H9 (cell line): ENCODE data around the gene NPY1R. TPM values are rescaled to one million over a fixed set of nuclear protein-coding genes. Genes with fewer than 3 reads are reported as not detected.

Source experiments
- DNase-seq: peaks from one replicate; pipeline ENCODE4 v3.0.0-alpha.2; 2017
- H2AFZ ChIP-seq: one replicate; pipeline ENCODE4 v1.6.1; 2013; ENCODE audit warnings: mild to moderate bottlenecking, low read length, control low read depth, moderate library complexity
- H2AK5ac ChIP-seq: 2 replicates; pipeline ENCODE4 v1.6.1; 2013; ENCODE audit warnings: low read length, control low read depth, mixed read lengths; ENCODE audit not compliant: insufficient read length
- H2BK120ac ChIP-seq: one replicate; pipeline ENCODE4 v1.6.1; 2013; ENCODE audit warnings: low read depth, mild to moderate bottlenecking, low read length, control low read depth, inconsistent platforms; ENCODE audit not compliant: poor library complexity, severe bottlenecking
- H2BK12ac ChIP-seq: 2 replicates; pipeline ENCODE4 v1.6.1; 2013; ENCODE audit warnings: low read length, control low read depth, mixed read lengths, low read depth; ENCODE audit not compliant: insufficient read length
- H2BK15ac ChIP-seq: 2 replicates; pipeline ENCODE4 v1.6.1; 2013; ENCODE audit warnings: low read depth, low read length, control low read depth
- H2BK20ac ChIP-seq: one replicate; pipeline ENCODE4 v1.6.1; 2013; ENCODE audit warnings: low read depth, mild to moderate bottlenecking, low read length, control low read depth, inconsistent platforms; ENCODE audit not compliant: poor library complexity, severe bottlenecking
- H2BK5ac ChIP-seq: 2 replicates; pipeline ENCODE4 v1.6.1; 2013; ENCODE audit warnings: low read length, control low read depth, mixed read lengths; ENCODE audit not compliant: insufficient read length
- H3K14ac ChIP-seq: 2 replicates; pipeline ENCODE4 v1.6.1; 2013; ENCODE audit warnings: low read length, control low read depth; ENCODE audit not compliant: insufficient read depth
- H3K18ac ChIP-seq: 2 replicates; pipeline ENCODE4 v1.6.1; 2013; ENCODE audit warnings: low read depth, mild to moderate bottlenecking, mixed read lengths, low read length, control low read depth; ENCODE audit not compliant: insufficient read length
- H3K23ac ChIP-seq: 2 replicates; pipeline ENCODE4 v1.6.1; 2013; ENCODE audit warnings: low read length, control low read depth, mixed read lengths, low read depth; ENCODE audit not compliant: insufficient read length
- H3K23me2 ChIP-seq: 2 replicates; pipeline ENCODE4 v1.6.1; 2013; ENCODE audit warnings: low read depth, mild to moderate bottlenecking, mixed read lengths, low read length, control low read depth; ENCODE audit not compliant: insufficient read length, poor library complexity, severe bottlenecking
- H3K27ac ChIP-seq: 2 replicates; pipeline ENCODE4 v1.5.1; 2013; ENCODE audit warnings: low read length, control low read depth, mixed read lengths, low read depth; ENCODE audit not compliant: insufficient read length
- H3K27me3 ChIP-seq: 2 replicates; pipeline ENCODE4 v1.6.1; 2013; ENCODE audit warnings: low read length, control low read depth, inconsistent platforms; ENCODE audit not compliant: insufficient read depth
- H3K4ac ChIP-seq: 2 replicates; pipeline ENCODE4 v1.6.1; 2013; ENCODE audit warnings: low read depth, mild to moderate bottlenecking, control low read depth, inconsistent platforms, low read length, moderate library complexity
- H3K4me1 ChIP-seq: 2 replicates; pipeline ENCODE4 v1.6.1; 2013; ENCODE audit warnings: low read length, control low read depth, inconsistent platforms; ENCODE audit not compliant: insufficient read depth
- H3K4me2 ChIP-seq: 2 replicates; pipeline ENCODE4 v1.6.1; 2013; ENCODE audit warnings: low read length, control low read depth, mixed read lengths; ENCODE audit not compliant: insufficient read length, insufficient read depth
- H3K56ac ChIP-seq: 2 replicates; pipeline ENCODE4 v1.6.1; 2013; ENCODE audit warnings: low read depth, mild to moderate bottlenecking, mixed read lengths, low read length, control low read depth; ENCODE audit not compliant: insufficient read length
- H3K79me1 ChIP-seq: 2 replicates; pipeline ENCODE4 v1.6.1; 2013; ENCODE audit warnings: low read depth, mild to moderate bottlenecking, moderate library complexity, low read length, control low read depth, inconsistent platforms; ENCODE audit not compliant: insufficient read depth, poor library complexity, severe bottlenecking
- H3K79me2 ChIP-seq: 2 replicates; pipeline ENCODE4 v1.6.1; 2013; ENCODE audit warnings: low read length, control low read depth, inconsistent platforms; ENCODE audit not compliant: insufficient read depth
- H3K9ac ChIP-seq: 2 replicates; pipeline ENCODE4 v1.6.1; 2013; ENCODE audit warnings: low read length, control low read depth, mixed read lengths; ENCODE audit not compliant: insufficient read length; ENCODE audit errors: extremely low read depth
- H3K9me3 ChIP-seq: one replicate; pipeline ENCODE4 v1.6.1; 2013; ENCODE audit warnings: low read depth, low read length, inconsistent platforms; ENCODE audit not compliant: control insufficient read depth
- H3T11ph ChIP-seq: one replicate; pipeline ENCODE4 v1.6.1; 2013; ENCODE audit warnings: mild to moderate bottlenecking, low read length, control low read depth, inconsistent platforms
- H4K20me1 ChIP-seq: one replicate; pipeline ENCODE4 v1.6.1; 2013; ENCODE audit not compliant: control insufficient read depth, insufficient read length, insufficient read depth
- H4K5ac ChIP-seq: 2 replicates; pipeline ENCODE4 v1.6.1; 2013; ENCODE audit warnings: low read depth, mild to moderate bottlenecking, mixed read lengths, low read length, control low read depth; ENCODE audit not compliant: insufficient read length
- H4K8ac ChIP-seq: replicated peaks from 2 replicates; pipeline ENCODE4 v1.6.1; 2013; ENCODE audit warnings: low read length, control low read depth, mixed read lengths, low read depth; ENCODE audit not compliant: insufficient read length
- H4K91ac ChIP-seq: 2 replicates; pipeline ENCODE4 v1.6.1; 2013; ENCODE audit warnings: low read depth, mild to moderate bottlenecking, moderate library complexity, mixed read lengths, low read length, control low read depth; ENCODE audit not compliant: insufficient read length
- H3K27ac Mint-ChIP-seq, 3 experiments: 2 replicates in 2 of 3; 3 replicates in 1 of 3; pipeline ENCODE4 v1.8.0; 2020 to 2021; ENCODE audit warnings: mixed read lengths in 3 of 3, mild to moderate bottlenecking in 1 of 3, moderate library complexity in 1 of 3
- H3K27me3 Mint-ChIP-seq: 2 replicates; pipeline ENCODE4 v1.8.0; 2021; ENCODE audit warnings: low read depth, mild to moderate bottlenecking, moderate library complexity, mixed read lengths
- H3K36me3 Mint-ChIP-seq, 3 experiments: 2 replicates in 2 of 3; 3 replicates in 1 of 3; pipeline ENCODE4 v1.8.0; 2020 to 2021; ENCODE audit warnings: low read depth in 3 of 3, mixed read lengths in 3 of 3; ENCODE audit not compliant: insufficient read depth in 1 of 3
- H3K4me1 Mint-ChIP-seq, 2 experiments: 2 replicates each; pipeline ENCODE4 v1.8.0; 2020; ENCODE audit warnings: mixed read lengths in 2 of 2
- H3K4me3 Mint-ChIP-seq, 2 experiments: 2 replicates in 1 of 2; 3 replicates in 1 of 2; pipeline ENCODE4 v1.8.0; 2020 to 2021; ENCODE audit warnings: mild to moderate bottlenecking in 2 of 2, mixed read lengths in 2 of 2, moderate library complexity in 1 of 2
- H3K9me3 Mint-ChIP-seq, 2 experiments: 2 replicates in 1 of 2; 3 replicates in 1 of 2; pipeline ENCODE4 v1.8.0; 2020; ENCODE audit warnings: mild to moderate bottlenecking in 2 of 2, mixed read lengths in 2 of 2, moderate library complexity in 1 of 2
- WGBS: extraction: QIAGEN DNeasy Blood & Tissue Kit; methylation state at CpG from one replicate; pipeline ENCODE4 v1.1.7; 2013; ENCODE audit warnings: missing lambda C conversion rate, low lambda C conversion rate, mixed read lengths; ENCODE audit not compliant: insufficient read length; ENCODE audit errors: extremely low coverage; 5-methylcytosine and 5-hydroxymethylcytosine counted together
- long read RNA-seq: library from polyadenylated mRNA; unstranded; transcript quantifications from one replicate; pipeline ENCODE4 v2.0.0, GENCODE V29; 2020
- total RNA-seq: library from RNA; stranded (reverse); gene quantifications from 2 replicates; pipeline ENCODE4 v1.2.1, GENCODE V29; 2021
- TF ChIP-seq, protein P1 (sequence below): fragments of 200-600 bp; sonication (generic); conservative IDR thresholded peaks from 3 replicates; pipeline ENCODE4 v1.8.0; 2021; ENCODE audit warnings: antibody characterized with exemption, mild to moderate bottlenecking

The NPY1R gene
- total RNA-seq: 24.0 and 27.3 TPM in 2 replicates
- long read RNA-seq, transcript NPY1R-201 (3 exons, 3,029 nt): major isoform, 66 of 101 reads
- long read RNA-seq, partial matches to known transcripts: 9 of 101 reads
- long read RNA-seq, other reads (novel, unspliced or antisense): 25 of 101 reads

DNA sequence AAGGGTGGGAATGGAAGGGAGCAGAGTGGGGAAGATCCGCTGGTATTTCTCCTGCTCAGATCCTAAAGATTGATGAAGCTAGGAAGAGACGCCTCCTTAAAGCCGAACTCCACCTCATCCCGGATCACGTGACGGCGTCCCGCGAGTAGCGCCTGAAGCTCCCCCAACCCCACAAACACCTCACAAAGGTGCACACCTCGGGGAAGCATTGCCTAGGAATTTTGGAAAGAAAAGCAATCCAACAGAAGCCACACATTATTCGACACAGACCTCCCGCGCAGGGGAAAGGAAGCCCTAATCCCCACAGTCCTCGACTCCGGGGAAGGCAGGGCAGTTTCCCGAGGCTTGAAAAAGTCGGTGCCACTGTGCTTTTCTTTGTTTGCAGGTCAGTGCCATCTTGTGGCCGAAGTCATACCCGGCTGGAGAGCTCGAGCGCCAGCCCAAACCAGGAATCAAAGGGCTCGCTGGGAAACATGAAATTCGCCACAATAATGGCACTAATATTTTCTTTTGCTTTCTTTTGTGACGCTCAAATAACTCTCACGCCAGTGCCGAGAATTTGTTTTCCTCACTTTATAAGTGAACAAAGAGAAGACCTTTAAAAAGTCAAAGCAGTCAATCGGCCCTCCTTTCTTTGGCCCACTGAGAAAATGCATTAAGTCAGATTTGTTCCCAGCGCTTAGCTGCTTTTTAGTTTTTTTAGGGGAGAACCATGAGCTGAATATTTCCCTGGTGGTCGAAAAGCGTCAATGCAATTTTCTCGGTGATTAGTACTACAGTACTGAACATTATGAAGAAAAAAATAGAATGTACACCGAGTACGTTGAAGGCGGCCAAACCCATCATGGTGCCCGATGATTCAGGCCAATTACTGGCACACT lies at the start of gene NPY1R:
TSS of gene NPY1R (minus strand) at position 71 of the 881 bp plus-strand sequence. CDS start 6,042 bp downstream, outside the sequence.
- Histone ChIP-seq H2BK120ac (no peak within 1 kb of the TSS), H2BK20ac (no peak within 1 kb of the TSS), H3K56ac (no peak within 1 kb of the TSS), H3K23me2 (peaks cover 14% of the 10 kb centered on the region), H3K9ac (peak within 1 kb of the TSS; percentile 54), H4K5ac (no peak within 1 kb of the TSS), H3K4ac (no peak within 1 kb of the TSS), H3K4me2 (peak within 1 kb of the TSS; percentile 68), H3K27me3 (peaks cover 8% of the 10 kb centered on the region; the same call in 1 of the 2 replicates), H2BK12ac (no peak within 1 kb of the TSS), H2BK5ac (no peak within 1 kb of the TSS), H3K79me1 (no peaks in the 10 kb centered on the region), H4K20me1 (no peaks in the 10 kb centered on the region), H3T11ph (no peak within 1 kb of the TSS), H3K18ac (peak within 1 kb of the TSS; percentile 52), H3K23ac (no peak within 1 kb of the TSS), H3K14ac (peak within 1 kb of the TSS; percentile 34; the same call in 1 of the 2 replicates), H2AFZ (peak within 1 kb of the TSS; percentile 50), H3K27ac (no peak within 1 kb of the TSS), H4K8ac (no peak within 1 kb of the TSS), H3K79me2 (0 out of 2 replicates have a peak, but pooled peaks cover 2% of the 10 kb centered on the region), H2AK5ac (no peak within 1 kb of the TSS), H3K4me1 (no peaks in the 10 kb centered on the region), H4K91ac (no peak within 1 kb of the TSS), H3K9me3 (no peaks in the 10 kb centered on the region), H2BK15ac (no peak within 1 kb of the TSS)
- no CpG with 5 or more reads among the region's 36 CpGs for WGBS
- Mint-ChIP-seq H3K4me3 (peak within 1 kb of the TSS; percentile 90 to 95), H3K4me1 (peaks cover 13 to 16% of the 10 kb centered on the region in 2 experiments), H3K27me3 (peaks cover 23% of the 10 kb centered on the region), H3K36me3 (peaks cover 3 to 13% (median 12%) of the 10 kb centered on the region in 3 experiments; a peak in 6 of 7 replicates), H3K27ac (peak within 1 kb of the TSS in 2 of 3 experiments; percentile 65 to 97; a peak in 4 of 7 replicates), H3K9me3 (peaks cover 9 to 14% of the 10 kb centered on the region in 2 experiments)
- TF ChIP-seq, protein P1, sequence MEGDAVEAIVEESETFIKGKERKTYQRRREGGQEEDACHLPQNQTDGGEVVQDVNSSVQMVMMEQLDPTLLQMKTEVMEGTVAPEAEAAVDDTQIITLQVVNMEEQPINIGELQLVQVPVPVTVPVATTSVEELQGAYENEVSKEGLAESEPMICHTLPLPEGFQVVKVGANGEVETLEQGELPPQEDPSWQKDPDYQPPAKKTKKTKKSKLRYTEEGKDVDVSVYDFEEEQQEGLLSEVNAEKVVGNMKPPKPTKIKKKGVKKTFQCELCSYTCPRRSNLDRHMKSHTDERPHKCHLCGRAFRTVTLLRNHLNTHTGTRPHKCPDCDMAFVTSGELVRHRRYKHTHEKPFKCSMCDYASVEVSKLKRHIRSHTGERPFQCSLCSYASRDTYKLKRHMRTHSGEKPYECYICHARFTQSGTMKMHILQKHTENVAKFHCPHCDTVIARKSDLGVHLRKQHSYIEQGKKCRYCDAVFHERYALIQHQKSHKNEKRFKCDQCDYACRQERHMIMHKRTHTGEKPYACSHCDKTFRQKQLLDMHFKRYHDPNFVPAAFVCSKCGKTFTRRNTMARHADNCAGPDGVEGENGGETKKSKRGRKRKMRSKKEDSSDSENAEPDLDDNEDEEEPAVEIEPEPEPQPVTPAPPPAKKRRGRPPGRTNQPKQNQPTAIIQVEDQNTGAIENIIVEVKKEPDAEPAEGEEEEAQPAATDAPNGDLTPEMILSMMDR: peak; percentile 85
- peak; percentile 87 for DNase-seq
